Right cardiac atrium (tissue), 5 donors: ENCODE results near the gene ZNF518A. TPM values are rescaled to one million over a fixed set of nuclear protein-coding genes. Genes with fewer than 3 reads are reported as not detected.

Experiments
- ATAC-seq, 2 donors: fragments of 200-7000 bp; cut with Tn5 transposase; one replicate each; pipeline versions ENCODE4 v1.8.0 to v1.9.1; 2020; ENCODE audit warnings: moderate library complexity in 2 of 2, mild to moderate bottlenecking in 1 of 2
- DNase-seq, 3 donors: peaks; one replicate each; pipeline ENCODE4 v3.0.0-alpha.2; 2020
- H3K27ac ChIP-seq: one replicate; pipeline ENCODE4 v1.5.1; 2013; ENCODE audit warnings: mild to moderate bottlenecking, low read length, control low read depth, moderate library complexity
- H3K27me3 ChIP-seq: one replicate; pipeline ENCODE4 v1.6.1; 2013; ENCODE audit not compliant: control insufficient read depth, insufficient read depth
- H3K4me1 ChIP-seq: one replicate; pipeline ENCODE4 v1.6.1; 2013; ENCODE audit warnings: low read length; ENCODE audit not compliant: control insufficient read depth, insufficient read depth
- H3K4me3 ChIP-seq: one replicate; pipeline ENCODE4 v1.5.1; 2013; ENCODE audit warnings: low read length, control low read depth
- H3K9me3 ChIP-seq: one replicate; pipeline ENCODE4 v1.6.1; 2013; ENCODE audit warnings: low read length; ENCODE audit not compliant: control insufficient read depth
- WGBS: extraction: QIAGEN DNeasy Blood & Tissue Kit; methylation state at CpG from one replicate; pipeline ENCODE4 v1.1.7; 2013; 5-methylcytosine and 5-hydroxymethylcytosine counted together
- intact Hi-C, 4 donors: fragments of 100-400 bp; cut with DNase I; formaldehyde crosslinking; loops; one replicate each; pipeline versions ENCODE4 v1.11.0 to v1.14.0; 2022 to 2023
- long read RNA-seq, 4 donors: library from polyadenylated mRNA; unstranded; transcript quantifications; one replicate each; pipeline ENCODE4 v2.0.0, GENCODE V29; 2020 to 2021
- polyA plus RNA-seq: library from polyadenylated mRNA; stranded (reverse); fragments of 200-250 nt; gene quantifications from one replicate; pipeline ENCODE4 v1.2.3, GENCODE V29; 2013
- total RNA-seq, 4 donors: library from RNA; stranded (reverse); fragmentation: NEBNext Ultra II Directional; extraction: Animal tissue kit (Norgen Biotek cat#: 25700); gene quantifications; one replicate each; pipeline ENCODE4 v1.2.1, GENCODE V29; 2021
- donor health status: healthy with polysubstance abuse.
- donor health status: DM: no; HTN: yes; CAD: no.
- donor health status: DM: no; HTN: no; CAD: no.
- donor health status: DM: no; HTN: yes; CAD: no; lungs with severe emphysema.
- donor health status: DM: yes; HTN: yes; CAD: no.

ZNF518A gene
- total RNA-seq (10 to 100 TPM; 13.2 to 13.7 (median 13.3) TPM), polyA plus RNA-seq (2.7 TPM)
- long read RNA-seq, donor 1, partial matches to known transcripts, result 0 of 8 reads
- long read RNA-seq, donor 1, other reads (novel, unspliced or antisense), result 8 of 8 reads
- long read RNA-seq, donor 2, partial matches to known transcripts, result 0 of 1 reads
- long read RNA-seq, donor 2, other reads (novel, unspliced or antisense), result 1 of 1 reads
- long read RNA-seq, donor 3, partial matches to known transcripts, result 2 of 15 reads
- long read RNA-seq, donor 3, other reads (novel, unspliced or antisense), result 13 of 15 reads
- long read RNA-seq, donor 4, partial matches to known transcripts, result 0 of 2 reads
- long read RNA-seq, donor 4, other reads (novel, unspliced or antisense), result 2 of 2 reads

- Histone ChIP-seq H3K27me3 (peaks cover 11% of the 10 kb centered on the region), H3K4me3 (peak within 1 kb of the TSS; percentile 97), H3K9me3 (no peaks in the 10 kb centered on the region), H3K27ac (peak within 1 kb of the TSS; percentile 100), H3K4me1 (no peaks in the 10 kb centered on the region)
- peak; percentile 98 to 99 for ATAC-seq
- DNase-seq, result peak; percentile 95 to 97 (median 95)
- 10% methylated on average over 48 of the region's 48 CpGs for WGBS
- intact Hi-C loops, result loop anchor here in 3 of 4 donors (1.0 to 5.0 kb wide), 3 partner anchors 37 to 39 kb away; no protein-coding TSS in a partner anchor
Measured at GRCh38 chr10:96129387-96130325, at the start of gene ZNF518A. Gene ZNF518A (plus strand): TSS chr10:96130297. CDS start chr10:96156323, 26,026 bp downstream.

GRCh38 chr10:96082153-96082552 lies 47.9 kb upstream of the ZNF518A start:
- Histone ChIP-seq H3K4me1 (no peaks in the 10 kb centered on the region), H3K27ac (no peak overlapping the region), H3K27me3 (no peaks in the 10 kb centered on the region), H3K4me3 (no peak overlapping the region), H3K9me3 (no peaks in the 10 kb centered on the region)
- intact Hi-C loops, result no loop called here
- DNase-seq, result no peak
- no peak for ATAC-seq
- 83% methylated on average over 2 of the region's 2 CpGs for WGBS

GRCh38 chr10:96082748-96083147 lies 47.3 kb upstream of the ZNF518A start:
- H3K4me1 ChIP-seq, result no peaks in the 10 kb centered on the region
- no peaks in the 10 kb centered on the region for H3K27me3 ChIP-seq
- peak; percentile 26 to 71 for ATAC-seq
- H3K27ac ChIP-seq, result no peak overlapping the region
- no peak for DNase-seq
- intact Hi-C loops, result no loop called here
- H3K9me3 ChIP-seq, result no peaks in the 10 kb centered on the region
- 62% methylated on average over 1 of the region's 1 CpG for WGBS
- no peak overlapping the region for H3K4me3 ChIP-seq

GRCh38 chr10:96089116-96089515 lies 41.0 kb upstream of the ZNF518A start:
- H3K4me1 ChIP-seq, result no peaks in the 10 kb centered on the region
- 95% methylated on average over 2 of the region's 2 CpGs for WGBS
- ATAC-seq (no peak), DNase-seq (no peak)
- H3K27ac ChIP-seq, result no peak overlapping the region
- peaks cover 11% of the 10 kb centered on the region for H3K27me3 ChIP-seq
- H3K4me3 ChIP-seq, result no peak overlapping the region
- intact Hi-C loops, result no loop called here
- H3K9me3 ChIP-seq, result no peaks in the 10 kb centered on the region

- peak; percentile 94 to 98 (median 97) for DNase-seq
- no peaks in the 10 kb centered on the region for H3K9me3 ChIP-seq
Measured at GRCh38 chr10:96089670-96090462, 40.2 kb upstream of the ZNF518A start.

DNA sequence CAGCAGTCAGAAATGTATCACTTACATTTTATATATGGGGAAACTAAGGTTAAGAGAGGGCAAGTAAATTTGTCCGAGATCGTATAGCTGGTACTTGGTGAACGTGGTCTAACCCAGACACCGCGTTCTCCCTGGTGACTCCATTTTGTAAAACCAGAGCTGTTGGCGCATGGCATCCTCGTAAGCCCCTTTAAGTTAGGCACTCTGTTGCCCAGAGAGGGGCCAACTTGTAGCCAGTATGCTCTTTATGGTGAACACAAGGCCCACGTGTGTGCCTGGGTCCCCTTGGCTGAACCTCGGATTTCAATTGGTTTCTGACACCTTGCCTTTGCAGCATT lies 39.7 kb upstream of the ZNF518A start:
- DNase-seq (peak in 1 of 3 donors; percentile 33), ATAC-seq (no peak)

More at GRCh38 chr10:96089670-96090462, 40.2 kb upstream of the ZNF518A start:
- peak; percentile 98 to 99 for ATAC-seq
- no peaks in the 10 kb centered on the region for H3K4me1 ChIP-seq
- peaks cover 15% of the 10 kb centered on the region for H3K27me3 ChIP-seq
- WGBS, result 2% methylated on average over 47 of the region's 47 CpGs
- peak overlapping the region; percentile 87 for H3K4me3 ChIP-seq
- peak overlapping the region; percentile 96 for H3K27ac ChIP-seq
- intact Hi-C loops, result loop anchor here in 3 of 4 donors (1.0 to 5.0 kb wide), 3 partner anchors 39 to 42 kb away; partner anchors contain the start of gene ZNF518A (in 2 of the 3)

DNA sequence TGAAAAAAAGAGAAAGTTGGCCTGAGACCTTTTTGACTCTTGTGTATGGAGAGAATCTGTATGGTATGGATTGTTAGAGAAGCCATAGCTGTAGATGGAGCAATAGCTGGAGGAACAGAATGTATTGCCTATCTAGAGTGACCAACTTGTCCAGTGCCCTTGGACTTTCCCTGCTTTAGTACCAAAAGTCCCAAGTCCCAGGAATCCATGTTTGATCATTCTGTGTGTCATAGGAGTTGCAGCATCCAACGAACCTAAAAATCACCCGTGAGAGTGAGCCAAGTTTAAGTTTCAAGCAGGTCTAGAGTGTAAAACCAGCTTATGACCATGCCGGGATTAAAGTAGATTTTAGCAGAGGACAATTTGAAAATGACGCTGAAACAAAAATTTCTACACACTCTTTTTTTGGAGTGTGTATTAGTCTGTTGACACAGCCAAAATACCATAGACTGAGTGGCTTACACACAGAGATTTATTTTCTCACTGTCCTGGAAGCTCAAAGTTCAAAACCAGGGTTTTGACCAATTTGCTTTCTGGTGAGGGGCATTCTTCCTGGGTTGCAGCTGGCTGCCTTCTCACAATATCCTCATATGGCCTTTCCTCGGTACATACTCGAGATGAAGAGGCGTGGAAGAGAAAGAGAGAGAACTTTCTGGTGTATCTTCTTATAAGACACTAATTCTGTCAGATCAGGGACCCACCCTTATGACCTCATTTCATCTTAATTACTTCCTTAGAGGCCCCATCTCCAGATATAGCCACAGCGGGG lies 36.9 kb upstream of the ZNF518A start:
- Histone ChIP-seq H3K4me3 (no peak overlapping the region), H3K27ac (no peak overlapping the region), H3K9me3 (no peaks in the 10 kb centered on the region), H3K27me3 (peaks cover 28% of the 10 kb centered on the region), H3K4me1 (no peaks in the 10 kb centered on the region)
- WGBS, result 86% methylated on average over 8 of the region's 8 CpGs
- intact Hi-C loops, result loop anchor here in 1 of 4 donors (5.0 kb wide), 1 partner anchor 39 kb away; the partner anchor contains the start of gene ZNF518A
- DNase-seq (no peak), ATAC-seq (no peak)

More for the DNA sequence above, 39.7 kb upstream of the ZNF518A start:
- H3K4me1 ChIP-seq, result no peaks in the 10 kb centered on the region
- intact Hi-C loops, result loop anchor here in 3 of 4 donors (1.0 to 5.0 kb wide), 3 partner anchors 39 to 42 kb away; partner anchors contain the start of gene ZNF518A (in 2 of the 3)
- H3K4me3 ChIP-seq, result peak overlapping the region; percentile 87
- peak overlapping the region; percentile 4 for H3K27ac ChIP-seq
- H3K27me3 ChIP-seq, result peaks cover 15% of the 10 kb centered on the region
- no peaks in the 10 kb centered on the region for H3K9me3 ChIP-seq
- WGBS, result 80% methylated on average over 9 of the region's 9 CpGs

DNA sequence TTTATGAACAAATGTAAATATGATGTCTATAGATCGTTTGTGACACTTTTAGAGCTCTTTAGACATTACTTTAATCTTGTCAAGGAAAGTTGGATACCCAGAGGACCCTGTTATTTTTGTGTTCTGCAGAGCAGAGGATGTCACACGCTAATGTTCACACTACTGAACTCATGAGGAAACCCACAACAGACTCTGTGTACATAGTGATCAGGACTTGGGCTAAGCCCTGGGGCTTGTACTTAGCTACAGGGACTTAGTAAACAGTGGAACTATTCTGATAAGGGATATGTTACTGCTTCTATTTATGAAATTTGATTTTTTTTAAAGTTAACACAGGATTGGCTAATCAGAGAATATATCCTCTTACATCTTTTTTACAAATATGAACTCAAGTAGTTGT lies 36.1 kb upstream of the ZNF518A start:
- Histone ChIP-seq H3K9me3 (no peaks in the 10 kb centered on the region), H3K4me1 (no peaks in the 10 kb centered on the region), H3K27me3 (peaks cover 30% of the 10 kb centered on the region), H3K27ac (no peak overlapping the region), H3K4me3 (no peak overlapping the region)
- ATAC-seq (no peak), DNase-seq (no peak)
- 61% methylated on average over 2 of the region's 2 CpGs for WGBS
- intact Hi-C loops, result loop anchor here in 1 of 4 donors (5.0 kb wide), 1 partner anchor 38 kb away; the partner anchor contains the start of gene ZNF518A

GRCh38 chr10:96096958-96097357 lies 33.1 kb upstream of the ZNF518A start:
- Histone ChIP-seq H3K27me3 (peaks cover 31% of the 10 kb centered on the region), H3K4me3 (no peak overlapping the region), H3K27ac (no peak overlapping the region), H3K4me1 (no peaks in the 10 kb centered on the region), H3K9me3 (no peaks in the 10 kb centered on the region)
- intact Hi-C loops, result no loop called here
- 59% methylated on average over 1 of the region's 1 CpG for WGBS
- no peak for ATAC-seq
- no peak for DNase-seq

DNA sequence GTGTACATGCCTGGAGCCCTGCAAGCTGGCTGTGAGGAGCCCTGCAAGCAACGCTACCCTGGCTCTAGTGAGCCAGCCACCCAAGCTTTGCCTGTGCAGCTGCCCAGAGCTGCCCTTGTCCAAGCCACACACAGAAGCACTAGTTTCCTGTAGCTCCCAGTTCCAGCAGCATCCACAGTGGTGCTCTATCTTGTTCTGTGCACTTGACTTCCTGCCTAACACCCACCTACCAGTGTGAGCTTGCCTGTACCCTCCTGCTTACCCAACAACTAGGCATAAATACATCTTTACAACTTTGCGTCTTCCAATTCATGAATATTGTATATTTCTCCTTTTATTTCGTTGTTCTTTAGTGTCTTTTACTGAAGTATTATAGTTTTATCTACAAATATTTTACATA lies 32.2 kb upstream of the ZNF518A start:
- 83% methylated on average over 3 of the region's 3 CpGs for WGBS
- ATAC-seq, result no peak
- peaks cover 28% of the 10 kb centered on the region for H3K27me3 ChIP-seq
- H3K27ac ChIP-seq, result no peak overlapping the region
- H3K4me1 ChIP-seq, result no peaks in the 10 kb centered on the region
- no peak overlapping the region for H3K4me3 ChIP-seq
- H3K9me3 ChIP-seq, result no peaks in the 10 kb centered on the region
- no peak for DNase-seq
- intact Hi-C loops, result no loop called here
